H7 (cell line): ENCODE measurements around the gene CT45A8. TPM values are rescaled to one million over a fixed set of nuclear protein-coding genes. Genes with fewer than 3 reads are reported as not detected.
"Not testable (repeated sequence)": the region's sequence is repeated elsewhere in the genome, so short reads cannot be mapped to it uniquely, and the experiment has no call there.

Source experiments
- DNase-seq: peaks from one replicate; pipeline ENCODE4 v3.0.0; 2012
- H3K27me3 ChIP-seq: 2 replicates; pipeline ENCODE4 v1.6.0; 2011; ENCODE audit warnings: mild to moderate bottlenecking, low read length; ENCODE audit not compliant: control insufficient read depth, insufficient read depth
- H3K36me3 ChIP-seq: replicated peaks from 2 replicates; pipeline ENCODE4 v1.5.1; 2011; ENCODE audit warnings: low read length; ENCODE audit not compliant: control insufficient read depth, insufficient read depth
- H3K4me3 ChIP-seq: 2 replicates; pipeline ENCODE4 v1.5.1; 2011; ENCODE audit warnings: low read depth, mild to moderate bottlenecking, control low read depth, low read length, moderate library complexity; ENCODE audit not compliant: insufficient read depth
- total RNA-seq: library from RNA; depleted of rRNA; stranded (reverse); fragments of >200 nt; shearing (Covaris generic); gene quantifications from 2 replicates; pipeline ENCODE4 v1.2.3, GENCODE V29; 2014; rRNA removed

The CT45A8 gene
- total RNA-seq, result not detected in 2 replicates

DNA sequence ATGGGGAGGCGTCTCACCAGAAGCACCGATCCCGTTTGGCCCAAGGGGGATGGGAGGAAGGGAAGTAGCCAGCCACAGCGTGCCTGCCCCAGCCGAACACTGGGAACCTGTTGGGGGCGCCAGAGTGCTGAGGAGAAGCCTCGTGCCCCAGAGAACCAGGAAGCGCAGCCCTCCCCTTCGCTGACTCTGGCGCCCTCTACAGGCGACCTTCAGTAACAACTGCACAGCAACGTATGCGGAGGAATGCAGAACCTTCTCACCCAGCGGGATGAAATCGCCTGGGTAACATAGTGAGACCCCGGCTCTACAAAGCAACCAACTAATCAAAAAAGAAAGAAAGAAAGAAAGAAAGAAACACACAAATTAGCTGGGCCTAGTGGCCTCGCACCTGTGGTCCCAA is at the start of gene CT45A8:
Gene CT45A8 (minus strand): TSS at position 101 of the 400 bp plus-strand sequence. CDS start 3,755 bp downstream, outside the sequence.
- H3K27me3 ChIP-seq, H3K36me3 ChIP-seq, H3K4me3 ChIP-seq, DNase-seq: not testable (repeated sequence)

DNA sequence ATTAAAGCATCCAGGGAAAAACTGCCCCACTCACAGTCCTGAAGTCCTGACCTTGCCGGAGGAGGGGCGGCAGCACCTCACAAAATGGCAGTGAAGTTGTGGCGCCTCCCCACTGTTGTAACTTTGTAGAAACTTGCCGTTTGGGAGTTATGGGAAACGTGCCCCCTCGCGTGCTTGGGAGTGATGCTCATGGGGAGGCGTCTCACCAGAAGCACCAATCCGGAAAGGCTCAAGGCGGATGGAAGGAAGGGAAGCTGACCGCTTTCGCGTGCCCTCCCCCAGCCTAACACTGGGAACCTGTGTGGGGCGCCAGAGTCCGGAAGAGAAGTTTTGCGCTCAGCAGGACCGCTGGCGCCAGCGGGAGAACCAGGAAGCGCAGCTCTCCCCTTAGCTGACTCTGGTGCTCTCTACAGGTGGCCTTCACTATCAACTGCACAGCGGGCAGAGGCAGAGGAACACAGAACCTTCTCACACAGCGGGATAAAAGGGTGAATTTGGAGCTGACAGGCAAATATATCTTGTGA is 39.0 kb upstream of the CT45A8 start, which contains the start of the genes CT45A10 and SAGE1:
Gene CT45A10 (minus strand): TSS at position 151 of the 524 bp plus-strand sequence. CDS start 8,100 bp downstream, outside the sequence.
Gene SAGE1 (plus strand): TSS at position 423 of the 524 bp plus-strand sequence. CDS start 2,527 bp downstream, outside the sequence.
- H3K36me3 ChIP-seq, result no peaks in the 10 kb centered on the region
- no peaks in the 10 kb centered on the region for H3K27me3 ChIP-seq
- DNase-seq, result peak; percentile 21
- H3K4me3 ChIP-seq, result no peak within 1 kb of the TSS

DNA sequence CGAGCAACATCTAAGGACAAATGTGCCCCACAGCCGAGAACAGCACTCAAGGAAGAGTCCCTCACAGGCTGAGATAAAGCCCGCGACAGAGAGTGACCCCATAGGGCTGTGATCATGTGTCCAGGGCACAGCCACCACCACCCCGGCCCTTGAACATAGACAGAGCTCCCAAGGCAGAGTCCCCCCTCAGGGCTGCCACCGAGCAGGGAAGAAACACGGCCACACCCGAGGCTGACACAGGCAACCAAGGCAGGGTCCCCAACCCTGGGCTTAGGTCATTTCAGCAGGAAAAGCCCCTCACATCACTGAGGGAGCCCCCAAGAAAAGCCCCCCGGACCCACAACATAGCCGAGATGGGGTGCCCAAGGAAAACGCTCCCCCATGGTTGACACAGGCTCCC is 38.4 kb upstream of the CT45A8 start:
- Histone ChIP-seq H3K36me3 (no peaks in the 10 kb centered on the region), H3K27me3 (no peaks in the 10 kb centered on the region), H3K4me3 (no peak overlapping the region)
- DNase-seq, result peak; percentile 4

DNA sequence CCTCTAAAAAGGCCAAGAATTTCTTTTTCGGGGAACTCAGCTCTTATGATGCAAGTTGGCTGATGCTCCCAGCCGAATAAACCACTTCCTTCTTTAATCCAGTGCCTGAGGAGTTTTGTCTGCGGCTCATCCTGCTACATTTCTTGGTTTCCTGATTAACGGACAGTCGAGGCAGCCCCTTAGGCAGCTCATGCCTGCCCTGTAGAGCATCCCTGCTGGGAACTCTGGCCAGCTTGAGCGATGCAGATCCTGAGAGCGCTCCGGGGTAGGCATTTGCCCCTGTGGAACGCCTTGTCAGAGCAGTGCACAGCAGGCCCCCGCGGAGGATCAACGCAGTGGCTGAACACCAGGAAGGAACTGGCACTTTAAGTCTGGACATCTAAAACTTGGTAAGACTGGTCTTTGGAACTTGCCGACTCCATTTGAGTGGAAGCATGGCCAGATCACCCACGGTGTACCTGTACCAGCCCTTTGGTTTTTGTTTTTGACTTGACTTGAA is 35.8 kb upstream of the CT45A8 start:
- no peak overlapping the region for H3K4me3 ChIP-seq
- no peaks in the 10 kb centered on the region for H3K27me3 ChIP-seq
- H3K36me3 ChIP-seq, result no peaks in the 10 kb centered on the region
- DNase-seq, result no peak

- not testable (repeated sequence) for H3K27me3 ChIP-seq, H3K36me3 ChIP-seq, H3K4me3 ChIP-seq
- peak; percentile 20 for DNase-seq
Observed at GRCh38 chrX:135888976-135889375, 34.6 kb upstream of the CT45A8 start.

DNA sequence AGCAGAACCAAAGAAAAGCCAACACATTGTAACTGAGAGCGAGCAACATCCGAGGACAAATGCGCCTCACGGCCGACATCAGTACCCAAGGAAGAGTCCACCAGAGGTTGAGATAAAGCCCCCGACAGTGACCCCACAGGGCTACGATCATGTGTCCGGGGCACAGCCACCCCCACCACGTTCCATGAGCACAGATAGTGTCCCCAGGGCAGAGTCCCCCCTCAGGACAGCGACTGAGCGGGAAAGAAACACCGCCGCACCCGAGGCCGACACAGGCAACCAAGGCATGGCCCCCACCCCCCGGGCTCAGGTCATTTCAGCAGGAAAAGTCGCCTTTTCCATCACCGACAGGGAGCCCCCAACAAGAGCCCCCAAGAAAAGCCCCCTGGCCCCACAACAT is 33.9 kb upstream of the CT45A8 start:
- not testable (repeated sequence) for H3K4me3 ChIP-seq, H3K27me3 ChIP-seq, DNase-seq, H3K36me3 ChIP-seq

- H3K4me3 ChIP-seq, result not testable (repeated sequence)
Observed at GRCh38 chrX:135882741-135883140, 28.4 kb upstream of the CT45A8 start.

DNA sequence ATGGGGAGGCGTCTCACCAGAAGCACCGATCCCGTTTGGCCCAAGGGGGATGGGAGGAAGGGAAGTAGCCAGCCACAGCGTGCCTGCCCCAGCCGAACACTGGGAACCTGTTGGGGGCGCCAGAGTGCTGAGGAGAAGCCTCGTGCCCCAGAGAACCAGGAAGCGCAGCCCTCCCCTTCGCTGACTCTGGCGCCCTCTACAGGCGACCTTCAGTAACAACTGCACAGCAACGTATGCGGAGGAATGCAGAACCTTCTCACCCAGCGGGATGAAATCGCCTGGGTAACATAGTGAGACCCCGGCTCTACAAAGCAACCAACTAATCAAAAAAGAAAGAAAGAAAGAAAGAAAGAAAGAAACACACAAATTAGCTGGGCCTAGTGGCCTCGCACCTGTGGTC is 17.4 kb upstream of the CT45A8 start, which contains the start of gene CT45A9:
Gene CT45A9 (minus strand): TSS at position 101 of the 400 bp plus-strand sequence. CDS start 3,751 bp downstream, outside the sequence.
- not testable (repeated sequence) for H3K36me3 ChIP-seq, DNase-seq, H3K27me3 ChIP-seq, H3K4me3 ChIP-seq

More at GRCh38 chrX:135882741-135883140, 28.4 kb upstream of the CT45A8 start:
- not testable (repeated sequence) for DNase-seq, H3K27me3 ChIP-seq, H3K36me3 ChIP-seq

DNA sequence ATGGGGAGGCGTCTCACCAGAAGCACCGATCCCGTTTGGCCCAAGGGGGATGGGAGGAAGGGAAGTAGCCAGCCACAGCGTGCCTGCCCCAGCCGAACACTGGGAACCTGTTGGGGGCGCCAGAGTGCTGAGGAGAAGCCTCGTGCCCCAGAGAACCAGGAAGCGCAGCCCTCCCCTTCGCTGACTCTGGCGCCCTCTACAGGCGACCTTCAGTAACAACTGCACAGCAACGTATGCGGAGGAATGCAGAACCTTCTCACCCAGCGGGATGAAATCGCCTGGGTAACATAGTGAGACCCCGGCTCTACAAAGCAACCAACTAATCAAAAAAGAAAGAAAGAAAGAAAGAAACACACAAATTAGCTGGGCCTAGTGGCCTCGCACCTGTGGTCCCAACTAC is 17.2 kb downstream of the CT45A8 start, which contains the start of gene CT45A7:
Gene CT45A7 (minus strand): TSS at position 101 of the 400 bp plus-strand sequence. CDS start 3,747 bp downstream, outside the sequence.
- DNase-seq, H3K4me3 ChIP-seq, H3K36me3 ChIP-seq, H3K27me3 ChIP-seq: not testable (repeated sequence)

- not testable (repeated sequence) for DNase-seq, H3K4me3 ChIP-seq, H3K27me3 ChIP-seq, H3K36me3 ChIP-seq
Observed at GRCh38 chrX:135819912-135820311, 34.4 kb downstream of the CT45A8 start, which contains the start of gene CT45A2. Gene CT45A2, minus strand, starts transcription at chrX:135820012. Its CDS starts 3,747 bp downstream, at chrX:135816265.

GRCh38 chrX:135802687-135803086 is 51.7 kb downstream of the CT45A8 start, which contains the start of gene CT45A6:
Gene CT45A6, minus strand, starts transcription at chrX:135802787. Its CDS starts 3,794 bp downstream, at chrX:135798993.
- not testable (repeated sequence) for DNase-seq, H3K27me3 ChIP-seq, H3K36me3 ChIP-seq, H3K4me3 ChIP-seq

Other genes with a start within 250 kb of the CT45A8 start
- not detected in 2 replicates for gene CT45A1, start 140.9 kb downstream of the CT45A8 start, total RNA-seq
- not detected in 2 replicates for gene CT45A3, start 86.3 kb downstream of the CT45A8 start, total RNA-seq
- gene CT45A5, start 69.0 kb downstream of the CT45A8 start, total RNA-seq, result 0.18 TPM in 1 of 2 replicates, not detected in the other
- gene CT45A6, start 51.8 kb downstream of the CT45A8 start, total RNA-seq, result not detected in 2 replicates
- gene CT45A2, start 34.5 kb downstream of the CT45A8 start, total RNA-seq, result not detected in 2 replicates
- not detected in 2 replicates for gene CT45A7, start 17.3 kb downstream of the CT45A8 start, total RNA-seq
- gene CT45A9, start 17.3 kb upstream of the CT45A8 start, total RNA-seq, result not detected in 2 replicates
- 0.55 and 3.6 TPM in 2 replicates for gene CT45A10, start 38.9 kb upstream of the CT45A8 start, total RNA-seq
- 0.03 and 0.33 TPM in 2 replicates for gene SAGE1, start 39.2 kb upstream of the CT45A8 start, total RNA-seq
- gene MMGT1, start 119.5 kb upstream of the CT45A8 start, total RNA-seq, result 15.5 and 17.4 TPM in 2 replicates
- gene SLC9A6, start 130.9 kb upstream of the CT45A8 start, total RNA-seq, result 11.4 and 13.4 TPM in 2 replicates